Measurements from ENCODE around the gene TSHZ1.
A peak's percentile ranks its signal among the peaks of the same experiment; 100 is the strongest.

Gene TSHZ1

DNA sequence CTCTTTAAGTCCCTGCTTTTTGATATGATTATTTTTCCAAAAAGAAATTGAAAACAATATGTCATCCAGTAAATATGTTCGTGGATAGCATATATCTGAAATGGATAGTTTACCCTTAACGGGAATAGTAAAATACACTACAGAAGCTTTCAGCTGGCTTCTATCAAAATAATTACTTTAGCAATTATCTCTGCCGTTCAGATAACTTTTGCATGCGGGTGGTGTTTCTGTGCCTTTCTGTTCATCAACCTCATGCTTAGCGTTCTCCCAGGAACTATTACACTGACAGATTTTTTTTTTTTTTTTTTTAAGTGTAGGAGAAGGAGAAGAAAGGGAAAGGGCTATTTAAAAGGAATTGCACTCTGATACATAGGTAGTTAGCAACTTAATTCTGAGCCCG, 53.6 kb downstream of the TSHZ1 start:
- TF ChIP-seq, protein P1, sequence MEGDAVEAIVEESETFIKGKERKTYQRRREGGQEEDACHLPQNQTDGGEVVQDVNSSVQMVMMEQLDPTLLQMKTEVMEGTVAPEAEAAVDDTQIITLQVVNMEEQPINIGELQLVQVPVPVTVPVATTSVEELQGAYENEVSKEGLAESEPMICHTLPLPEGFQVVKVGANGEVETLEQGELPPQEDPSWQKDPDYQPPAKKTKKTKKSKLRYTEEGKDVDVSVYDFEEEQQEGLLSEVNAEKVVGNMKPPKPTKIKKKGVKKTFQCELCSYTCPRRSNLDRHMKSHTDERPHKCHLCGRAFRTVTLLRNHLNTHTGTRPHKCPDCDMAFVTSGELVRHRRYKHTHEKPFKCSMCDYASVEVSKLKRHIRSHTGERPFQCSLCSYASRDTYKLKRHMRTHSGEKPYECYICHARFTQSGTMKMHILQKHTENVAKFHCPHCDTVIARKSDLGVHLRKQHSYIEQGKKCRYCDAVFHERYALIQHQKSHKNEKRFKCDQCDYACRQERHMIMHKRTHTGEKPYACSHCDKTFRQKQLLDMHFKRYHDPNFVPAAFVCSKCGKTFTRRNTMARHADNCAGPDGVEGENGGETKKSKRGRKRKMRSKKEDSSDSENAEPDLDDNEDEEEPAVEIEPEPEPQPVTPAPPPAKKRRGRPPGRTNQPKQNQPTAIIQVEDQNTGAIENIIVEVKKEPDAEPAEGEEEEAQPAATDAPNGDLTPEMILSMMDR (IDR thresholded peaks at IDR 0.05; ENCODE audit: extremely low read depth, missing control alignments), result no peak
- no peak for DNase-seq (ENCODE audit: low spot score)

DNA sequence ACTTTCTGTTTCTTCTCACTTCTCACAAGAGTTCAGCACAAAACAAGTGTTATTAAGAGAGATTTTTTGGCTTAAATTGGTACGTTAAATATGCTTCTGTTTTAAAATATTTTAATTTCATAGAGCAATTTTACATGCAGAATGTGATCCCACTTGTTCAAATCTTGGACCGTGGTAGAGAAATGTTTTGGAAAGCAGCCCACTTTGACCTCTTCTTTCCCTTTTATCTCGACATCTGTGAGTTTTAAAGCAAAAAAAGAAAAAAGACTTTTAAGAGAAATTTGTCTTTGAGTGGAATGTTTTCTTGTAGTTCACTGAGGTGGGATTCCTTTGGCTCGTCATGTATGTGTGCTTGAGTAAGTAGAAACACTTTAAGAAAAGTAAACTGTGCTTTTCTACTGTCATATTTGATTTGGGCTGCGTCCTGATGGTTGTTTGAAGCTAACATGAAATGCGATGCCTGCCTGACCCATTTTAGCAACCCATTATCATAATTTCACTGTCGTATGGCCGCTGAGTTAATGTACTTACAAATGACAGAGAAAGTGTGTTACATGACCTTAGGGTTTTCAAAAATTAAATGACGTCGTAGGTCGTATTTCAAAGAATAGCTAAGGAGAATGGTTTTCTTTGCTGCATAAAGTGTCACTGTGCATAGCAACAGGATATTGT, 54.5 kb downstream of the TSHZ1 start:
- TF ChIP-seq, protein P1 (IDR thresholded peaks at IDR 0.05; ENCODE audit: extremely low read depth, missing control alignments), result no peak
- no peak for DNase-seq (ENCODE audit: low spot score)

DNA sequence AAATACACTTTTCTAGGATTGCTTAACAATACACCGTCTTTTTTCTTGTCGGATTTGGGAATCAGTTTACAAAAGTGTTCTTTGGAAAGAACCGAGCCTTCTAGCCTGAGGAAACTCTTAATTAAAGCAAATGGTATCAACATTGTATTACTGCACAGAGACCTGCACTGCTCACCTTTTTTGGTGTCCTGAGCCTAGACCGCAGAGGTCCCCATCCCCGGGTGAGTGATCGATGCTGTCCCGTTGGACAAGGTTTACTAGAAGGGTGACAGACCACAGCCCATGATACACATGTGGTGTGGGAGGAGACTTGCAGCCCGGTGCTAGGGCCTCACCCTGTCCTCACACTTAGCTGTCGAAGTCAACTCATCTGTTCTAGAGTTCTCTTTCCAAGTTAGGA, 55.3 kb downstream of the TSHZ1 start:
- DNase-seq (ENCODE audit: low spot score), result no peak
- TF ChIP-seq, protein P1 (IDR thresholded peaks at IDR 0.05; ENCODE audit: extremely low read depth, missing control alignments), result no peak

DNA sequence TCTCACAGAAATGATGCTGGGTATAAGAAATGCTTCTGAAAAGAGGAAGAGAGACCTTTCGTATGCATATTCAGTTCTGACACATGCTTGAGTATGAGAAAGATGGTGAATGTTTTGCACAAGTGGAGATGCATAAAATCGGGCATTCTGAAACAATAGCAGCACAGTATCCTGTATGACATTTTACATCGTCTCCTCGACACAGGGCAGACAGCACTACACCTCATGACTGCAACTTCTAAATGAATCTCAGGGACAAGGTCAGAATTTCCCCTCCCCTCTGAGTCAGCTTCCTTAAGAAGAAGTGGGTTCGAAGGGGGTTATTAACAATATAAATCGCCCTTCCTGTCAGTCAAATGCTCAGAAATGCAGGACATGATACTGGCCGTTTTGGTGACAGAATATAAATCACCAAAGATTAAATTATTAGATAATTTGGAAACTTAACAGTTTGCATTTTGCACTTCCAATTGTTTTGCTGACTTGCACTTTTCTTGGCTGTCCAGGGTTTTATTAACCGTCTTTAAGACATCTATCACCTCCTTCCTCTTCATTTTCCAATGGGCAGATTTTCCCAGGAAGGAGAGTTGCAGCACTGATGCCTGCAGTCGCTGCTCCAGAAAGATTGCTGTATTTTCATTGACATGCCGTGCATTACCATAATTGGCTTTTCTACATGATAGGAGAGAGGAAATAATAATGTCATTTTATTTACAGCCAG, 57.2 kb downstream of the TSHZ1 start:
- TF ChIP-seq, protein P1 (IDR thresholded peaks at IDR 0.05; ENCODE audit: extremely low read depth, missing control alignments), result no peak
- peak; percentile 45 for DNase-seq (ENCODE audit: low spot score)

DNA sequence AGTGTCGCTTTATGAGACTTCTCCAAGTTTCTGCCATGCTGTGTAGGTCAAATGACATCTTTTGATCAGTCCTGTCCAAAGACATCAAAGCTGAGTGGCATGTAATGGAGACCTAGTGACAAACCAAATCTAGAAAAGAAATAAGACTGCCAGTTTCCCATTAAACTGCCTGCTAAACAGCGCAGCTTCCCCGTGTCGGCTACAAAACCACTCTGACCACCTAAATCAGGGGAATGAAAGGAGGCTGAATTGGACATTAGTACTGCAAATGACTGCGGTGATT, 57.7 kb downstream of the TSHZ1 start:
- no peak for DNase-seq (ENCODE audit: low spot score)

DNA sequence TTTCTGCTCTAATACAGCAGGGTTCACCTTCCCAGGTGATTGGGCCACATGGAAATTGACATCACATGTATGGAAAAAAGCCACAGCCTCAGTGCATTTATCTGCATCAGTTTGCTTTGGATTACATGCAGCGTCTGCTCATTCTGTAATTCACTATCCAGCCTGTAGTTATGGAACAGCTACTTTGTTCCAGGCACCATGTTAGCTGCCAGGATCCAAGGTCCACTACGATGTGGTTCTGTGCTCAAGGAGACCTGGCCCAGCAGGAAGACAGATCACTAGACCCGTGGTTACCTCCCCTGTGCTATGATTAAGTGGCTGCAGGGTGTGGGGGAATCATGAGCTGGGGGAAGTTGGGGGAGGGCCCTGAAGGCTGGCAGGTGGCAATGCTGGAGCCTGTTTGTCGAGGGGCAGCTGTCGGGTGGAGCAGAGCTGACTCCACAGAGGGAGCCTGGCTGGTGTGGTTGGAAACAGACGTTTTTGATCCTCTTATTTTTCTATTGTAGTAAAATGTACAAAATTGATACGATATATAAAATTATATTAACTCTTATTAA, 58.6 kb downstream of the TSHZ1 start:
- DNase-seq (ENCODE audit: low spot score), result no peak

More for the DNA sequence above, 57.7 kb downstream of the TSHZ1 start:
- TF ChIP-seq, protein P1 (IDR thresholded peaks at IDR 0.05; ENCODE audit: extremely low read depth, missing control alignments), result no peak

DNA sequence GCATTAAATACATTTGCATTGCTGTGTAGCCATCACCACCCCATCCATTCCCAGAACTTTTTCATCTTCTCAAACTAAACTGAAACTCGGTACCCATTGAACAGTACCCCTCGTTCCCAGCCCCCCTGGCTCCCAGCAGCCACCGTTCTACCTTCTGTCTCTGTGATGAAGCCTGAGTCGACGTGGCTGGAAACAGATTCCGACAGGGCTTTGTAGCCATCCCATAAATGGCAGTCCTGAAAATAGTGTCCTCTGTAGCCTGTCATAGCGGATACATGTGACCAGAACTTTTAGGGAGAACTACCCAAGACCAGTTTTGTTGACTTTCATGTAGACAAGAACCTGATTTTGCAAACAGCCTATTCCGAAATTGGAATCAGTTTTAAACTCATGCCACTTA, 59.1 kb downstream of the TSHZ1 start:
- DNase-seq (ENCODE audit: low spot score), result no peak
- TF ChIP-seq, protein P1 (IDR thresholded peaks at IDR 0.05; ENCODE audit: extremely low read depth, missing control alignments), result no peak

More for the DNA sequence above, 58.6 kb downstream of the TSHZ1 start:
- TF ChIP-seq, protein P1 (IDR thresholded peaks at IDR 0.05; ENCODE audit: extremely low read depth, missing control alignments), result no peak
